ENCODE data around the gene BFAR. TPM values are rescaled to one million over a fixed set of nuclear protein-coding genes. Genes with fewer than 3 reads are reported as not detected.

BFAR gene
- total and polyA plus RNA-seq, 10 of the 15 experiments (the other 5 are each of a cell fraction or from before 2014, with no cell fraction given): 34.6 to 62.0 (median 43.4) TPM

DNA sequence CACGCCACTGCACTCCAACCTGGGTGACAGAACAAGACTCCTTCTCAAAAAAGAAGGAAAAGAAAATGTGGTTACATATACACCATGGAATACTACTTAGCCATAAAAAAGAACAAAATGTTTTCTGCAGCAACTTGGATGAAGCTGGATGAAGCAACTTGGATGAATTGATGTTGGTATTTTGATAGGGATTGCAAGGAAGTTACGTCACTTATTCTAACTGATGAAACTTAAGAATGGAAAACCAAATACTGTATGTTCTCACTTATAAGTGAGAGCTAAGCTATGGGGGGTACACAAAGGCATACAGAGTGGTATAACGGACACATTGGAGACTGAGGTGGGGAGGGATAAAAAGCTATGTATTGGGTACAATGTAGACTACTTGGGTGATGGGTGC lies 43.9 kb downstream of the BFAR start:
- Histone ChIP-seq H3K79me2 (ENCODE audit: control insufficient read depth, insufficient read depth, low read length) (no peaks in the 10 kb centered on the region), H3K27ac (ENCODE audit: control insufficient read depth, insufficient read depth) (no peak overlapping the region), H3K4me2 (ENCODE audit: control insufficient read depth, insufficient read depth) (no peak overlapping the region), H3K4me3 (no peak overlapping the region), H2AFZ (ENCODE audit: control insufficient read depth, low read depth, low read length) (no peak overlapping the region), H3K9ac (ENCODE audit: control insufficient read depth, insufficient read depth, low read length) (no peak overlapping the region), H3K4me1 (ENCODE audit: control insufficient read depth, insufficient read depth, low read length) (peaks cover 8% of the 10 kb centered on the region), H3K27me3 (replicated peaks in 1 of 2; ENCODE audit: control insufficient read depth in 2 of 2, insufficient read depth in 2 of 2, low read length in 1 of 2) (no peaks in the 10 kb centered on the region), H4K20me1 (ENCODE audit: control insufficient read depth, insufficient read depth) (no peaks in the 10 kb centered on the region), H3K9me3 (replicated peaks; ENCODE audit: control insufficient read depth, insufficient read depth, low read length) (no peaks in the 10 kb centered on the region), H3K36me3 (ENCODE audit: control insufficient read depth in 2 of 2, insufficient read depth in 2 of 2, low read length in 1 of 2) (no peaks in the 10 kb centered on the region)
- intact Hi-C loops (cut with micrococcal nuclease; ENCODE audit: unreplicated experiment): no loop called here
- FAIRE-seq (no peak), ATAC-seq (no peak), DNase-seq (ENCODE audit: low read depth, low spot score) (no peak)
- BruUV-seq (replicated peaks): no TSS peak
- ChIA-PET CTCF (interaction anchor here (1.0 kb wide), 1 partner anchor 9 kb away, joined by 3 read pairs; no protein-coding TSS in a partner anchor), SMC1A (ENCODE audit: uncharacterized antibody, unreplicated experiment) (no interaction called here), RAD21 (ENCODE audit: unreplicated experiment) (no interaction called here), POLR2A (no interaction called here)
- in situ Hi-C loops (cut with MboI): no loop called here
- no peak for TF ChIP-seq GATAD2B (conservative IDR thresholded peaks at IDR 0.05; ENCODE audit: low read depth)
- no peak for TF ChIP-seq RUNX3 (IDR thresholded peaks at IDR 0.05; ENCODE audit: low read length)
- TF ChIP-seq SMAD5 (IDR thresholded peaks at IDR 0.05; ENCODE audit: low read depth): no peak
- no peak for TF ChIP-seq CBX5 (IDR thresholded peaks at IDR 0.05; ENCODE audit: low read depth)
- TF ChIP-seq, protein P1, sequence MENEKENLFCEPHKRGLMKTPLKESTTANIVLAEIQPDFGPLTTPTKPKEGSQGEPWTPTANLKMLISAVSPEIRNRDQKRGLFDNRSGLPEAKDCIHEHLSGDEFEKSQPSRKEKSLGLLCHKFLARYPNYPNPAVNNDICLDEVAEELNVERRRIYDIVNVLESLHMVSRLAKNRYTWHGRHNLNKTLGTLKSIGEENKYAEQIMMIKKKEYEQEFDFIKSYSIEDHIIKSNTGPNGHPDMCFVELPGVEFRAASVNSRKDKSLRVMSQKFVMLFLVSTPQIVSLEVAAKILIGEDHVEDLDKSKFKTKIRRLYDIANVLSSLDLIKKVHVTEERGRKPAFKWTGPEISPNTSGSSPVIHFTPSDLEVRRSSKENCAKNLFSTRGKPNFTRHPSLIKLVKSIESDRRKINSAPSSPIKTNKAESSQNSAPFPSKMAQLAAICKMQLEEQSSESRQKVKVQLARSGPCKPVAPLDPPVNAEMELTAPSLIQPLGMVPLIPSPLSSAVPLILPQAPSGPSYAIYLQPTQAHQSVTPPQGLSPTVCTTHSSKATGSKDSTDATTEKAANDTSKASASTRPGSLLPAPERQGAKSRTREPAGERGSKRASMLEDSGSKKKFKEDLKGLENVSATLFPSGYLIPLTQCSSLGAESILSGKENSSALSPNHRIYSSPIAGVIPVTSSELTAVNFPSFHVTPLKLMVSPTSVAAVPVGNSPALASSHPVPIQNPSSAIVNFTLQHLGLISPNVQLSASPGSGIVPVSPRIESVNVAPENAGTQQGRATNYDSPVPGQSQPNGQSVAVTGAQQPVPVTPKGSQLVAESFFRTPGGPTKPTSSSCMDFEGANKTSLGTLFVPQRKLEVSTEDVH (IDR thresholded peaks at IDR 0.05; ENCODE audit: low read depth, partially characterized antibody): no peak
- TF ChIP-seq SREBF1 (IDR thresholded peaks at IDR 0.05; ENCODE audit: low read length): no peak
- TF ChIP-seq, protein P2, sequence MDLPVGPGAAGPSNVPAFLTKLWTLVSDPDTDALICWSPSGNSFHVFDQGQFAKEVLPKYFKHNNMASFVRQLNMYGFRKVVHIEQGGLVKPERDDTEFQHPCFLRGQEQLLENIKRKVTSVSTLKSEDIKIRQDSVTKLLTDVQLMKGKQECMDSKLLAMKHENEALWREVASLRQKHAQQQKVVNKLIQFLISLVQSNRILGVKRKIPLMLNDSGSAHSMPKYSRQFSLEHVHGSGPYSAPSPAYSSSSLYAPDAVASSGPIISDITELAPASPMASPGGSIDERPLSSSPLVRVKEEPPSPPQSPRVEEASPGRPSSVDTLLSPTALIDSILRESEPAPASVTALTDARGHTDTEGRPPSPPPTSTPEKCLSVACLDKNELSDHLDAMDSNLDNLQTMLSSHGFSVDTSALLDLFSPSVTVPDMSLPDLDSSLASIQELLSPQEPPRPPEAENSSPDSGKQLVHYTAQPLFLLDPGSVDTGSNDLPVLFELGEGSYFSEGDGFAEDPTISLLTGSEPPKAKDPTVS (IDR thresholded peaks at IDR 0.05; ENCODE audit: low read depth, low read length): no peak
- WGBS (ENCODE audit: insufficient coverage, insufficient replicate concordance, low lambda C conversion rate, missing lambda C conversion rate): 100% methylated on average over 3 of the region's 3 CpGs

Measured in GM12878 (cell line).